Activated naive CD4-positive, alpha-beta T cell treated with anti-CD3 and anti-CD28 coated beads for 36 hours (primary cell): ENCODE results near the gene TFF1. TPM values are rescaled to one million over a fixed set of nuclear protein-coding genes. Genes with fewer than 3 reads are reported as not detected.

Experiments used
- CTCF ChIA-PET: fragments of 350-600 bp; sonication (Branson Sonifier 250); formaldehyde crosslinking; loops from one replicate; lab custom pipeline; 2021; ENCODE audit warnings: antibody characterized with exemption; lab: Charles Lee
- DNase-seq: peaks from one replicate; pipeline ENCODE4 v3.0.0-alpha.2; 2020
- H3K27ac Mint-ChIP-seq: one replicate; pipeline ENCODE4 v1.8.0; 2021; ENCODE audit warnings: mild to moderate bottlenecking, mixed read lengths
- H3K27me3 Mint-ChIP-seq: one replicate; pipeline ENCODE4 v1.8.0; 2021; ENCODE audit warnings: low read depth, mixed read lengths
- H3K36me3 Mint-ChIP-seq: one replicate; pipeline ENCODE4 v1.8.0; 2021; ENCODE audit warnings: low read depth, mixed read lengths
- H3K4me1 Mint-ChIP-seq: one replicate; pipeline ENCODE4 v1.8.0; 2021; ENCODE audit warnings: low read depth, mixed read lengths
- H3K4me3 Mint-ChIP-seq: one replicate; pipeline ENCODE4 v1.8.0; 2021; ENCODE audit warnings: mild to moderate bottlenecking, moderate library complexity, mixed read lengths
- H3K9me3 Mint-ChIP-seq: one replicate; pipeline ENCODE4 v1.8.0; 2021; ENCODE audit warnings: mixed read lengths
- intact Hi-C: fragments of 100-400 bp; cut with micrococcal nuclease; formaldehyde crosslinking; loops from one replicate; pipeline ENCODE4 v1.15.1; 2023
- total RNA-seq, 2 experiments: library from RNA; stranded (reverse); gene quantifications; one replicate each; pipeline ENCODE4 v1.2.3, GENCODE V29; 2021

Gene TFF1
- total RNA-seq, 2 experiments from 2014 or later = not detected

GRCh38 chr21:42387843-42388340, 21.6 kb upstream of the TFF1 start:
- no peak overlapping the region for H3K4me3 Mint-ChIP-seq
- intact Hi-C loops = no loop called here
- H3K27me3 Mint-ChIP-seq = no peaks in the 10 kb centered on the region
- peaks cover 40% of the 10 kb centered on the region for H3K4me1 Mint-ChIP-seq
- CTCF ChIA-PET = interaction anchor here (0.6 to 1.5 kb wide), 3 partner anchors 77 to 270 kb away, joined by 3 to 4 read pairs (median 3); no protein-coding TSS in a partner anchor
- no peak overlapping the region for H3K27ac Mint-ChIP-seq
- no peak for DNase-seq
- H3K36me3 Mint-ChIP-seq = peaks cover 8% of the 10 kb centered on the region
- no peaks in the 10 kb centered on the region for H3K9me3 Mint-ChIP-seq

DNA sequence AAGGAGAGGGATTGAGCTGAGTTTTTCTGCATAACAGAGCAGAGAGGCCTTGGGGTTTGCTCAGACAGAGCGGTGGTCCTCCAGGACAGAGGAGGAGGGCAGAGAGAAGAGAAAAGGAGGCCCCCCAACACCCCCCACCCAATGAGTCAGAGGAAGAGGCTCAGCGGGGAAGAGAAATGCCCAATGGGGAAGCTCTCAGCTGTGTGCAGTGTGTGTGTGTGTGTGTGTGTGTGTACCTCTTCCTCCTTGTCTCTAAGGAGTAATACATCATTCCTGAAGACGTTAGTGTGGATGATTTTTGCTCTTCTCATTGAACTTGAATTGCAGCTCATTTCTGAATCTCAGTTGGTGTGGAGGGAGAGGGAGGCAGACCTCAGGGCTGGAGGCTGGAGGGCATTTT, 20.8 kb upstream of the TFF1 start:
- Mint-ChIP-seq H3K36me3 (peaks cover 13% of the 10 kb centered on the region), H3K27me3 (no peaks in the 10 kb centered on the region), H3K4me1 (peaks cover 33% of the 10 kb centered on the region), H3K9me3 (peaks cover 4% of the 10 kb centered on the region), H3K4me3 (no peak overlapping the region), H3K27ac (no peak overlapping the region)
- CTCF ChIA-PET = interaction anchor here (0.6 to 1.5 kb wide), 3 partner anchors 77 to 269 kb away, joined by 3 to 4 read pairs (median 3); no protein-coding TSS in a partner anchor
- intact Hi-C loops = no loop called here
- DNase-seq = no peak

DNA sequence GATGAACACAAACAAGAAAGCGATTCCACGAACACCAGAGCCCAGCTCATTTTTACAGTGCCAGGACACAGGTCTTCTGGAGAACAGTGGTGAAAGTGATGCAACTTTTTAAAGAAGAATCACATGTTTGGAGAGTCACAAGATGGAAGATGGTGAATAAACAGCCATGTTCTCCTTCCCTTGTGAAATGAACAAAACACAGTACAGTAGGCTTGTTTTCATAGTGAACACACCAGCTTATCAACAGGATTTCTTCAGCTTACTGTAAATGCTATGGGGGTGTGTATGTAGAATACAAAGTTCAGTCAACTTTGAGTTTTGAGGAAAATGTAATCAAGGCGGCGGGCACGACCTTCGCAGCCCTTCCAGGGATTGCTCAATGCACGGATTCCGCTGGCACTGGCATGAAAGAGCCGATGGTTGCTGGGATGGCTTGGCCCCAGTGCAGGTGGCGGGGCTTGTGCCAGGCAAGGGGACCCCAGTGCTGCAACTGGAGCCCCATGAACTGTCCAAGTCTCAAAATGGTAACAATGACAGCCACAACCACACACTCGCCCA, 19.8 kb upstream of the TFF1 start:
- intact Hi-C loops = no loop called here
- Mint-ChIP-seq H3K4me3 (no peak overlapping the region), H3K27ac (no peak overlapping the region), H3K36me3 (peaks cover 21% of the 10 kb centered on the region), H3K27me3 (no peaks in the 10 kb centered on the region), H3K4me1 (peaks cover 27% of the 10 kb centered on the region), H3K9me3 (peaks cover 11% of the 10 kb centered on the region)
- CTCF ChIA-PET = no interaction called here
- no peak for DNase-seq

DNA sequence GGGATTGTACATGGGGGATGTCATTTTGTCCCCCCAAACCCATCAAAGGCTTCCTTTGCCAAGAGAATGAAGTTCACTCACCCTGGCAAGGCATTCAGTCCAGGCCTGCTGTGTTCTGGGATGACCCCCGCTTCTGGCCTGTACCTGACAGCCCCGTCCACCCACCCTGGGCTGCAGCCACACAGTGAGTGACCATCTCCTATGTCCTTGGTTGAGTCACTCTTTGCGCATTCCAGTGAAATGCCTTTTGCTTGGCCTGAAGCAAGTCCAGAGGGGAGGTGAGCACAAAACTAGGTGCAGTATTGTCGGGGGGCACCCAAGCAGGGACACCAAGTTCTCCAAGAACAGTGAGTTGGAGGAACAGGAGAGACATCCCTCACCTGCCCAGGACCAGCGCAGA, 19.3 kb upstream of the TFF1 start:
- Mint-ChIP-seq H3K36me3 (peaks cover 22% of the 10 kb centered on the region), H3K27ac (no peak overlapping the region), H3K4me3 (no peak overlapping the region), H3K9me3 (peaks cover 11% of the 10 kb centered on the region), H3K27me3 (no peaks in the 10 kb centered on the region), H3K4me1 (peaks cover 27% of the 10 kb centered on the region)
- no peak for DNase-seq
- intact Hi-C loops = no loop called here
- CTCF ChIA-PET = interaction anchor here (1.3 kb wide), 1 partner anchor 19 kb away, joined by 5 read pairs; no protein-coding TSS in a partner anchor

- intact Hi-C loops = no loop called here
- Mint-ChIP-seq H3K27ac (no peak overlapping the region), H3K4me1 (peaks cover 24% of the 10 kb centered on the region), H3K4me3 (no peak overlapping the region), H3K36me3 (peaks cover 23% of the 10 kb centered on the region), H3K9me3 (peaks cover 11% of the 10 kb centered on the region), H3K27me3 (no peaks in the 10 kb centered on the region)
- CTCF ChIA-PET = interaction anchor here (1.3 kb wide), 1 partner anchor 20 kb away, joined by 5 read pairs; no protein-coding TSS in a partner anchor
- DNase-seq = no peak
Measured at GRCh38 chr21:42384989-42385388, 18.7 kb upstream of the TFF1 start.

DNA sequence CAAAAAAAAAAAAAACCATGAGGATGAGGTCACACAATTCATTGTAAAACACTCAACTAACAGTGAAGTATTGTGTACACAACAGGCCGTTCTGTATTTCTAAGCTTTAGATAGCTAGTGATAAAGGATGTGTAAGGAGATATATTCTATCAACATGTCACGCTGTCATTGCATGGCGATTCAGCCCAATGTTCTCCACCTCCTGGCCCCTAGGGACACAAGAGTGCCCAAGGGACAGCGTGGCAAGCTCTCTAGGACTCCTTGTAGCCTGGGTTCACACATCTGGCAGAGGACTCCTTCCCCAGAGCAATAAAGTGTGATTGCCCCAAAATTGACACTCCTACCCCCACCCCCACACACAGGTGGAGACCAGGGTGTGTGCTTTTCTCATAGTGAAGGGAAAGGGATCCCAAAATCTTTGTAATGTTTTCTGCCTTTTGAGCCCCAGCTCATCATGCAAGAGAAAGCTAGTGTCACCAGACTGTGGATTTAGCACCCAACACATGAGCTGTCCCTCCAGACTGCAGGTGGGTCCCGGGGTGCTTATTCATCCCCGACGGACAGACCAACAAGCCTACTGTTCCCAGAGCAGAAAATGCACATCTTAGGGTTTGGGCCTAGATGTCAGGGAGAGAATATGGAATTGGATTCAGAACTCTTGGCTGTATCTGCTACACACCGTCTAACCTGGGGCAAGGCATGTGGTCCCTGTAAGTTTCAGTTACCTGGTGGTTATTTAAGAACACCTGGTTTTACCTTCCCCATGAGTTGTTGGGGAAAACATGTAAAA, 18.0 kb upstream of the TFF1 start:
- H3K27me3 Mint-ChIP-seq = no peaks in the 10 kb centered on the region
- peaks cover 11% of the 10 kb centered on the region for H3K9me3 Mint-ChIP-seq
- intact Hi-C loops = no loop called here
- H3K4me1 Mint-ChIP-seq = peaks cover 19% of the 10 kb centered on the region
- H3K4me3 Mint-ChIP-seq = no peak overlapping the region
- H3K36me3 Mint-ChIP-seq = peaks cover 23% of the 10 kb centered on the region
- DNase-seq = no peak
- CTCF ChIA-PET = interaction anchor here (0.6 to 4.1 kb wide), 4 partner anchors 12 to 47 kb away, joined by 3 to 30 read pairs (median 4); no protein-coding TSS in a partner anchor
- H3K27ac Mint-ChIP-seq = peak overlapping the region; percentile 12

GRCh38 chr21:42383331-42383730, 17.0 kb upstream of the TFF1 start:
- H3K36me3 Mint-ChIP-seq = peaks cover 23% of the 10 kb centered on the region
- H3K9me3 Mint-ChIP-seq = peaks cover 11% of the 10 kb centered on the region
- no peak overlapping the region for H3K4me3 Mint-ChIP-seq
- no peaks in the 10 kb centered on the region for H3K27me3 Mint-ChIP-seq
- peaks cover 12% of the 10 kb centered on the region for H3K4me1 Mint-ChIP-seq
- intact Hi-C loops = no loop called here
- H3K27ac Mint-ChIP-seq = no peak overlapping the region
- DNase-seq = no peak
- CTCF ChIA-PET = interaction anchor here (1.0 to 4.1 kb wide), 10 partner anchors 10 to 104 kb away, joined by 3 to 30 read pairs (median 12); partner anchors contain the start of gene UBASH3A

DNA sequence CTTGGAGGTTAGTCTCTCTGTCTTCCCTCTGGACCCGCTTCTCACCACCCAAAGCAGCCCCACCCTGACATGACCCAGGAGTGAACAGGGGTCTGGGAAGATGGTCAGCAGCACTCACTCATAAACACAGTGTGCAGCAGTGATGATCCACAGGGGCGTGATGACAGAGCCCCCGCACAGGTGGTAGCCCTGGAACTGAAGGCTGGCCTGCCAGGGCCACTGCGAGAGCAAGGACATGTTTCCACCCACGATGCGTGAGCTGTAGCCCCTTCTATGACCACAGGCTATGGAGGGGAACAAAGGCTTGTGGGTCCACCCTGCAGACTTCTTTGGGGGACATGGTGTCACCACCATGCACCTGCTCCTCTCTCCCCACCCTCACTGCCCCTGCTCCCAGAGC, 16.6 kb upstream of the TFF1 start:
- Mint-ChIP-seq H3K27ac (no peak overlapping the region), H3K9me3 (peaks cover 11% of the 10 kb centered on the region), H3K27me3 (no peaks in the 10 kb centered on the region), H3K4me1 (peaks cover 10% of the 10 kb centered on the region), H3K4me3 (no peak overlapping the region), H3K36me3 (peaks cover 23% of the 10 kb centered on the region)
- no peak for DNase-seq
- CTCF ChIA-PET = interaction anchor here (0.7 to 4.1 kb wide), 13 partner anchors 8 to 103 kb away, joined by 3 to 30 read pairs (median 5); partner anchors contain the start of gene UBASH3A
- intact Hi-C loops = no loop called here

- Mint-ChIP-seq H3K27me3 (no peaks in the 10 kb centered on the region), H3K36me3 (peaks cover 17% of the 10 kb centered on the region), H3K4me1 (peaks cover 5% of the 10 kb centered on the region), H3K4me3 (no peak overlapping the region), H3K9me3 (peaks cover 11% of the 10 kb centered on the region), H3K27ac (no peak overlapping the region)
- DNase-seq = peak; percentile 81
- intact Hi-C loops = loop anchor here (1.0 to 2.0 kb wide), 5 partner anchors 43 to 237 kb away; no protein-coding TSS in a partner anchor
- CTCF ChIA-PET = interaction anchor here (0.8 to 4.1 kb wide), 29 partner anchors 9 to 236 kb away, joined by 3 to 30 read pairs (median 4); partner anchors contain the start of gene UBASH3A
Measured at GRCh38 chr21:42381347-42381984, 15.1 kb upstream of the TFF1 start.

DNA sequence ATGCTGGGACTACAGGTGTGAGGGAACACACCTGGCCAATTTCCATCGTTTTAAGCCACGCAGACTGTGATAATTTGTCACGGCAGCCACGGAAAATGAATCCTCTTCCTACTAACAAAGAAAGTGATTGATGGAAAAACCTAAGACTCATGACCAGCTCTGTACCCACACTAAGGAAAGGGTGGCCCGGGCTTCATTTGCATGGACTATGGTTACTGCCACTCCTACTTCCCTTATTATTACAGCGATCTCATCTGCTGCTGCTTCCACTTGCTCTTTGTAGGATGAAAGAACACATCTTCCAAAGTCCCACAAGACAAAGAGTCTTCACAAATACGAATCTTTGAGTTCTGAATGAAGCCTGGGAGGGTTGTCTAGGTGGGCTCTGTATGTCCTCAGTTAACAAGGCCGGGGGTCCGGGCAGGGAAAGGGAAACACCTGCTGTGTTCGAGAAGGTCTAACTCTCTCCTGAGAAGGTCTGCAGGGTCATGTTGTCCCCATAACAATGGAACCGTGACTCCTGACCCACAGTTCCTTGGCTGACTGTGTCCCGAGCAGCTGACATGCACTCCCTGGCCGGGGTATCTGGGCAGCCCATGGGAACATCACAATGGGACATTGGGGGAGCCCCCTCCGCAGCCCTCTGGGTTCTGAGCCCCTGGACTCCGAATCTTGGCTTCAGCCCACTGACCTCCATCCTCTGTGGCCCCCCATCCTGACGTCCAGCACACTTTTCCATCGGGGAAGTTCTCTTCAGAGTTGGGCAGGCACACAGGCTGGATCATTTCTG, 13.3 kb upstream of the TFF1 start:
- DNase-seq = no peak
- peaks cover 11% of the 10 kb centered on the region for H3K9me3 Mint-ChIP-seq
- peaks cover 15% of the 10 kb centered on the region for H3K36me3 Mint-ChIP-seq
- CTCF ChIA-PET = interaction anchor here (1.3 to 3.4 kb wide), 2 partner anchors 14 to 70 kb away, joined by 5 to 18 read pairs; no protein-coding TSS in a partner anchor
- H3K27ac Mint-ChIP-seq = no peak overlapping the region
- intact Hi-C loops = loop anchor here (2.0 kb wide), 2 partner anchors 157 to 235 kb away; no protein-coding TSS in a partner anchor
- H3K4me1 Mint-ChIP-seq = peaks cover 6% of the 10 kb centered on the region
- no peak overlapping the region for H3K4me3 Mint-ChIP-seq
- H3K27me3 Mint-ChIP-seq = no peaks in the 10 kb centered on the region

- Mint-ChIP-seq H3K27me3 (no peaks in the 10 kb centered on the region), H3K36me3 (peaks cover 15% of the 10 kb centered on the region), H3K4me1 (peaks cover 11% of the 10 kb centered on the region), H3K9me3 (peaks cover 11% of the 10 kb centered on the region), H3K27ac (no peak overlapping the region), H3K4me3 (no peak overlapping the region)
- no peak for DNase-seq
- CTCF ChIA-PET = interaction anchor here (0.8 to 2.7 kb wide), 4 partner anchors 9 to 68 kb away, joined by 3 to 6 read pairs (median 4); no protein-coding TSS in a partner anchor
- intact Hi-C loops = no loop called here
Measured at GRCh38 chr21:42378418-42378817, 12.1 kb upstream of the TFF1 start.
